BE2C (cell line): ENCODE data around the gene CABP1.
"Not testable (repeated sequence)": the region's sequence is repeated elsewhere in the genome, so short reads cannot be mapped to it uniquely, and the experiment has no call there.

ENCODE experiments used
- DNase-seq: peaks from one replicate; pipeline ENCODE4 v3.0.0-alpha.2; 2020
- H3K27me3 ChIP-seq: fragments of 250-450 bp; sonication (Bioruptor Pico); 2 replicates; pipeline ENCODE4 v1.5.1; 2020; ENCODE audit warnings: mild to moderate bottlenecking
- H3K36me3 ChIP-seq: fragments of 250-450 bp; sonication (Bioruptor Pico); 2 replicates; pipeline ENCODE4 v1.5.1; 2020; ENCODE audit warnings: mild to moderate bottlenecking
- H3K4me1 ChIP-seq: fragments of 250-450 bp; sonication (Bioruptor Pico); 2 replicates; pipeline ENCODE4 v1.5.1; 2020
- H3K4me3 ChIP-seq: 2 replicates; pipeline ENCODE4 v1.5.1; 2011; ENCODE audit warnings: low read depth, low read length
- H3K9me3 ChIP-seq: fragments of 250-450 bp; sonication (Bioruptor Pico); 2 replicates; pipeline ENCODE4 v1.5.1; 2020
- TF ChIP-seq, protein P1 (sequence below): IDR thresholded peaks from 2 replicates; pipeline ENCODE4 v1.5.1; 2012; ENCODE audit warnings: mild to moderate bottlenecking, low read depth, low read length

The CABP1 gene

DNA sequence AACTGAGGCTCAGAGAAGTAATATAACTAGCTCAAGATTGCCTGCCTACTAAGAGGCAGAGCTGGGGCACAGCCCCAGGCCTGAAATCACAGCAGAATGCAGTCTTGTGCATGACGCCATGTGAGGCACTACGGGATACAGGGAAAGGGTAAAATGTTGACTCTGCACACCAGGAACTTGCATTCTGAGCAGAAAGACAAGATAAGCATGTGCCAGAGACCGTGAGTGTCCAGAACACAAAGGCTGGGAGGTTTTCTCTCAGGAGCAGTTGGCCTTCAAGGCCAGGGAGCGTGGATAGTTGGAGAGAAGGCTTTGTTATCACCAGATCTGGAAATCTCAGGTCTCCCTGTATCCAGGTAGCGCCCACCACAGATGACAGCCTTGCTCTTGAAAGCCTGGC lies 23.3 kb downstream of the CABP1 start:
- Histone ChIP-seq H3K36me3 (0 out of 2 replicates have a peak, but pooled peaks cover 2% of the 10 kb centered on the region), H3K4me1 (peaks cover 3% of the 10 kb centered on the region; the same call in 1 of the 2 replicates), H3K9me3 (no peaks in the 10 kb centered on the region), H3K27me3 (no peaks in the 10 kb centered on the region), H3K4me3 (no peak overlapping the region)
- TF ChIP-seq, protein P1, sequence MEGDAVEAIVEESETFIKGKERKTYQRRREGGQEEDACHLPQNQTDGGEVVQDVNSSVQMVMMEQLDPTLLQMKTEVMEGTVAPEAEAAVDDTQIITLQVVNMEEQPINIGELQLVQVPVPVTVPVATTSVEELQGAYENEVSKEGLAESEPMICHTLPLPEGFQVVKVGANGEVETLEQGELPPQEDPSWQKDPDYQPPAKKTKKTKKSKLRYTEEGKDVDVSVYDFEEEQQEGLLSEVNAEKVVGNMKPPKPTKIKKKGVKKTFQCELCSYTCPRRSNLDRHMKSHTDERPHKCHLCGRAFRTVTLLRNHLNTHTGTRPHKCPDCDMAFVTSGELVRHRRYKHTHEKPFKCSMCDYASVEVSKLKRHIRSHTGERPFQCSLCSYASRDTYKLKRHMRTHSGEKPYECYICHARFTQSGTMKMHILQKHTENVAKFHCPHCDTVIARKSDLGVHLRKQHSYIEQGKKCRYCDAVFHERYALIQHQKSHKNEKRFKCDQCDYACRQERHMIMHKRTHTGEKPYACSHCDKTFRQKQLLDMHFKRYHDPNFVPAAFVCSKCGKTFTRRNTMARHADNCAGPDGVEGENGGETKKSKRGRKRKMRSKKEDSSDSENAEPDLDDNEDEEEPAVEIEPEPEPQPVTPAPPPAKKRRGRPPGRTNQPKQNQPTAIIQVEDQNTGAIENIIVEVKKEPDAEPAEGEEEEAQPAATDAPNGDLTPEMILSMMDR = no peak
- DNase-seq = no peak

DNA sequence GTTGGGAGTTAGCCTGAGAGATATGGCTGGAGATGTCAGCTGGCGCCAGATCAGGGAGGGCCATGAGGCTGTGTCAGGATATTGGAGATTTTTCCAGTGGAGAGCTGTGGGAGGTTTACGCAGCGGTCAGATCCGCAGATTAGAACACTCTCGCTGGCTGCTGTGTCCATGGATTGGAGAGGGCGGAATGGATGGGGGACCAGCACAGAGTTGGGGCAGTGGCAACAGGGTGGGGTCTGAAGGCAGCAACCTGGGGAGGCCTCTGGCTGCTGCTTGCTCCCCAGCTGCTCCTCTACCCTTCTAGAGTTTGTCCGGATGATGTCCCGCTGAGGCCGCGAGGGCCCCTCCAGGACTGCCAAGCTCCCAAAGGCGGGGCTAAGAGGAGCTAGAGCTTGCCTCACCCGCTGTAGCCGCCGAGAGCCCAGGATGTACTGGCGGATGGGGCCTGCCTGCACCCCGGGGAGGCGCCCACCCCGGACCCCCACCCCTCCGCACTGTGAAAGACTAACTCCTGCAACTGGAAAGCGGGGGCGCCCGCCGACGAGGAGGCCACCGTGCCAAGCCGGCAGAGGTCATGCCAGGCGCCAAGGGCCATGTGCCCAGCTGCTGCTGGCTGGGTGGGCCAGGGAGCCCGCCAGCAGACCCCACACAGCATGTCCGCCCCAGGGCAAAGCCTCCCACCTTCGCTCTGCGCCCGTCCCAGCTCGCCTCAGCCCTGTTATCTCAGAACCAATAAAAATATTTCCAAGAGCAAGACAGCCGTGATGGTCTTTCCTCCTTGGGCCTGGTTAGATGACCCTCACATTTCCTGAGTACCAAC lies 26.4 kb downstream of the CABP1 start:
- no peaks in the 10 kb centered on the region for H3K27me3 ChIP-seq
- TF ChIP-seq, protein P1 = no peak
- H3K9me3 ChIP-seq = no peaks in the 10 kb centered on the region
- no peaks in the 10 kb centered on the region for H3K36me3 ChIP-seq
- H3K4me3 ChIP-seq = no peak overlapping the region
- peak; percentile 50 for DNase-seq
- H3K4me1 ChIP-seq = peaks cover 4% of the 10 kb centered on the region

DNA sequence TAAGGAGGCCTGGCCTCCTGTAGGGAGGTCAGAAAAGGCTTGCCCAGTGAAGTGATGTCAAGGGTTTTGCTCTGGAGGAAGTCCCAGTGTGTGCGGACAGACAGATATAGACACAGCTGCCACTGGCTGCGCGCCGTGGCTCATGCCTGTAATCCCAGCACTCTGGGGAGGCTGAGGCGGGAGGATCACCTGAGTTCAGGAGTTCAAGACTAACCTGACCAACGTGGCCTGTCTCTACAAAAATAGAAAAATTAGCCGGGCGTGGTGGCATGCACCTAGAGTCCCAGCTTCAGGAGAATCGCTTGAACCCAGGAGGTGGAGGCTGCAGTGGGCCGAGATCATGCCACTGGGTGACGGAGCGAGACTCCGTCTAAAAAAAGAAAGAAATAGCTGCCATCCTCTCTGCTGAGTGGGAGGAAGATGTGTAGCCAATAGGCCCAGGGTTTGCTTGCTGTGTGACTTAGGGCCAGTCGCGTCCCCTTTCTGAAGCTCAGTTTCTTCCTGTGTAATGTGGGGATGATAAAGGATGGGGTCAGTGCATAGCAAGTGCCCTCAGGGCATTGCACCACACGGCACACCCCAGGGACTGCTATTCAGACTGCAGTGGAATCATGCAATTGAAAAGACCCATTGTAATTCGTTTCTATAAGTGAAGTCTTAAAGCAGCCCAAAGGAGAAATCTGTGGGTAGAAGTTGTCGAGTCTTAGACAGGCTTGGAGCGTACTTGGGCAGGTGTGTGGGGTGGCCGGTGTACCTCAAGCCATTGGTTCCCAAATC lies 27.9 kb downstream of the CABP1 start:
- peak overlapping the region; percentile 37; the same call in 1 of the 2 replicates for H3K4me3 ChIP-seq
- TF ChIP-seq, protein P1 = no peak
- H3K27me3 ChIP-seq = no peaks in the 10 kb centered on the region
- H3K4me1 ChIP-seq = peaks cover 4% of the 10 kb centered on the region
- no peak for DNase-seq
- no peaks in the 10 kb centered on the region for H3K36me3 ChIP-seq
- H3K9me3 ChIP-seq = no peaks in the 10 kb centered on the region

DNA sequence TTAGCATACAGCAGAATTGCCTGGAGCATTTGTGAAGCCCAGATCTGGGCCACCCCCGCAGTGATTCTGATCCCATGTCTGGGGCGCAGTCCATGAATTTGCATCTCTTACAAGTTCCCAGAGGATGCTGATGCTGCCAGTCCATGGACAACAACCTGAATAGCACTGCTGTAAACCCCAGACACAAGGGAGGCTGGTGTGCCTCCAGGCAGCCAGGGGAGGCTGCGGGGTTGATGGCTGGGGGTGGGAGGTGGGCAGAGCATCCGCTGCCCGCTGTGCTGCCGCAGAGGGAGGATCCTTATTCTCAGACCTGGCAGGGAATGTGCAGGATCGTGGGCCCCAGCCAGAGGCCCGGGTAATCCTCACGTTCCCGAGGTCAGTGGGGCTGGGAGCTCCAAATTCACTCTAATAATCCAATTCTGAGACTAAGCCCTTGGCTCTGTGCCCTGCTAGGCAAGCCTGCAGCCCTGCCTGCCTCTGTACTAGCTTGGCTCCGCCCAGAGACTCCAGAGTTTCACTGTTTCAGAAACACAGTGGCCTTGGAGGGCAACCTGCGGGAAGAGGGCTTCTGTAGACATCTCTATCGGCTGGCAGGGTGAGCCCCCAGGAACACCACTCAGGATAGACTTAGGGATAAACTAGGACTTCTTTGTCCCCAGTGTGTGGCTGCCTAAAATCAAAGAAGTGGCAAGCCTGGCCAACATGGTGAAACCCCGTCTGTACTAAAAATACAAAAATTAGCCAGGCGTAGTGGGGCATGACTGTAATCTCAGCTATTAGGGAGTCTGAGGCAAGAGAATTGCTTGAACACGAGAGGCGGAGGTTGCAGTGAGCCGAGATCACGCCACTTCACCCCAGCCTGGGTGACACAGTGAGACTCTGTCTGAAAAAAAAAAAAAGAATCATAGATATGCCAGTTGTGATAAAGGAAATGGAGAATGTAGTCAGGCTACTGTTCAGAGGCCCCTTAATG lies 28.7 kb downstream of the CABP1 start:
- TF ChIP-seq, protein P1 = no peak
- Histone ChIP-seq H3K9me3 (no peaks in the 10 kb centered on the region), H3K36me3 (no peaks in the 10 kb centered on the region), H3K27me3 (no peaks in the 10 kb centered on the region), H3K4me1 (peaks cover 4% of the 10 kb centered on the region), H3K4me3 (peak overlapping the region; percentile 37)
- DNase-seq = peak; percentile 86

DNA sequence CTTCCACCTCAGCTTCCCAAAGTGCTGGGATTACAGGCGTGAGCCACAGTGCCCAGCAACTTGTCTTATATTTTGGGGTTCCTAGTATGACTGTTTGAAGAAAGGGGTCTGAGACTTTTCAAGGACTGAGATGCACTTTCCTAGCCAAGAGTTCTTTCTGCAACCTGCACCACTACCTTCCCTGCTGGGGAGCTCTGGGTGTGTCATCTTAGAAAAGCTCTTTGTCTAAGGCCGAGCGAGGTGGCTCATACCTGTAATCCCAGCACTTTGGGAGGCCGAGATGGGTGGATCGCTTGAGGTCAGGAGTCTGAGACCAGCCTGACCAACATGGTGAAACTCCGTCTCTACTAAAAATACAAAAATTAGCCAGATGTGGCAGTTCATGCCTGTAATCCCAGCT lies 29.8 kb downstream of the CABP1 start:
- not testable (repeated sequence) for DNase-seq, H3K9me3 ChIP-seq

DNA sequence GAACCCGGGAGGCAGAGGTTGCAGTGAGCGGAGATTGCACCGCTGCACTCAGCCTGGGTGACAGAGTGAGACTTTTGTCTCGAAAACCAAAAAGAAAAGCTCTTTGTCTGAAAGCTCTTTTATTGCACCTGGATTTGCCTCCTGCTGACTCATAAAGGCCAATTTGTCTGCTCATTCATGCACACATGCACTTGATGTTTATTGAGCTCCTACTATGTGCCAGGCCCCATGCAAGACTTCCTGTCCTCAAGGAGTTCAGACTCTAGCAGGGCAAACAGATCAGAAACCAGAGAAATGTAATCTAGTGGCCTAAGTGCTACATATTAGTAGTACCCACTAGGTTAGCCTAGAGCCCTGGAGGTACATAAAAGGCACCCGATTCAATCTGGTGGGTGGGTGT lies 30.2 kb downstream of the CABP1 start:
- TF ChIP-seq, protein P1 = no peak
- DNase-seq = no peak
- Histone ChIP-seq H3K9me3 (no peaks in the 10 kb centered on the region), H3K27me3 (no peaks in the 10 kb centered on the region), H3K36me3 (no peaks in the 10 kb centered on the region), H3K4me3 (no peak overlapping the region), H3K4me1 (peaks cover 4% of the 10 kb centered on the region)

More for the DNA sequence above, 29.8 kb downstream of the CABP1 start:
- H3K4me1 ChIP-seq, H3K36me3 ChIP-seq, H3K4me3 ChIP-seq, H3K27me3 ChIP-seq: not testable (repeated sequence)
